Esophagus squamous epithelium (tissue), 4 donors: ENCODE results near the gene POLD4.

Experiments used
- POLR2A ChIP-seq, 4 donors: fragments of 450-650 bp; IDR thresholded peaks; one replicate each; pipeline ENCODE4 v1.6.1; 2017; ENCODE audit warnings: antibody characterized with exemption in 4 of 4, mild to moderate bottlenecking in 4 of 4, moderate library complexity in 3 of 4
- TF ChIP-seq, protein P1 (sequence below), 6 experiments: fragments of 450-650 bp in 4 of 6; fragments of 200-600 bp in 2 of 6; sonication (generic) in 2 of 6; IDR thresholded peaks; one replicate each; pipeline ENCODE4 v1.5.1; 2016 to 2019; ENCODE audit warnings: antibody characterized with exemption in 6 of 6, mild to moderate bottlenecking in 4 of 6, moderate library complexity in 4 of 6

DNA sequence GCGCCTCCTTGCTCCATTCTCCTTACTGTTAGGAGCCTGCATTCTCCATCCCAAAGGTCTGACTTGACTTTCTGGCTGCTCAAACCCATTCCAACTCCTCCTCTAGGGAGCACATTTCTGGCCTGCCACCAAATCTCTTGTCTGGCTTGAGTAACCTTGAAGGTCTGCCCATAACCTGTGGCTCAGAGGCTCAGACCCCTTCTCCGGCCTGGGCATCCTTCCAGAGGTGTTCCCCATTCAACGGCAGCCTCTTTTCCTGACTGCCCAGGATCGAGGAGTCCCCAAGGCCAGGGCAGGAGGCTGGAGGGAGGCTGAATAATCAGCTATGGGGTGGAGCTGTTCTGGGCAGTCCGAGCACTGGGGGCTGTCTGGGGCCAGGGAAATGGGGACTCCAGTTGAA, 40.6 kb upstream of the POLD4 start:
- TF ChIP-seq, protein P1, sequence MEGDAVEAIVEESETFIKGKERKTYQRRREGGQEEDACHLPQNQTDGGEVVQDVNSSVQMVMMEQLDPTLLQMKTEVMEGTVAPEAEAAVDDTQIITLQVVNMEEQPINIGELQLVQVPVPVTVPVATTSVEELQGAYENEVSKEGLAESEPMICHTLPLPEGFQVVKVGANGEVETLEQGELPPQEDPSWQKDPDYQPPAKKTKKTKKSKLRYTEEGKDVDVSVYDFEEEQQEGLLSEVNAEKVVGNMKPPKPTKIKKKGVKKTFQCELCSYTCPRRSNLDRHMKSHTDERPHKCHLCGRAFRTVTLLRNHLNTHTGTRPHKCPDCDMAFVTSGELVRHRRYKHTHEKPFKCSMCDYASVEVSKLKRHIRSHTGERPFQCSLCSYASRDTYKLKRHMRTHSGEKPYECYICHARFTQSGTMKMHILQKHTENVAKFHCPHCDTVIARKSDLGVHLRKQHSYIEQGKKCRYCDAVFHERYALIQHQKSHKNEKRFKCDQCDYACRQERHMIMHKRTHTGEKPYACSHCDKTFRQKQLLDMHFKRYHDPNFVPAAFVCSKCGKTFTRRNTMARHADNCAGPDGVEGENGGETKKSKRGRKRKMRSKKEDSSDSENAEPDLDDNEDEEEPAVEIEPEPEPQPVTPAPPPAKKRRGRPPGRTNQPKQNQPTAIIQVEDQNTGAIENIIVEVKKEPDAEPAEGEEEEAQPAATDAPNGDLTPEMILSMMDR (IDR thresholded peaks at IDR 0.05) = no peak
- no peak for TF ChIP-seq POLR2A (IDR thresholded peaks at IDR 0.05)
